KMS-11 (cell line): ENCODE results near the gene RELB.

Source experiments
- H2AFZ ChIP-seq: fragments of 200-600 bp; sonication (generic); 2 replicates; pipeline ENCODE4 v1.6.1; 2016; ENCODE audit warnings: antibody characterized with exemption, mixed run types, low read depth
- H3K27ac ChIP-seq: fragments of 200-600 bp; sonication (generic); 2 replicates; pipeline ENCODE4 v1.6.1; 2016; ENCODE audit warnings: mild to moderate bottlenecking, mixed run types
- H3K27me3 ChIP-seq: fragments of 200-600 bp; sonication (generic); 2 replicates; pipeline ENCODE4 v1.6.1; 2017; ENCODE audit warnings: mild to moderate bottlenecking, low read depth, mixed run types, moderate library complexity; ENCODE audit not compliant: insufficient read depth
- H3K36me3 ChIP-seq: fragments of 200-600 bp; sonication (generic); 2 replicates; pipeline ENCODE4 v1.6.1; 2017; ENCODE audit warnings: mild to moderate bottlenecking, mixed run types; ENCODE audit not compliant: insufficient read depth
- H3K4me1 ChIP-seq: fragments of 200-600 bp; sonication (generic); 2 replicates; pipeline ENCODE4 v1.6.1; 2016; ENCODE audit warnings: mild to moderate bottlenecking, low read depth, mixed run types; ENCODE audit not compliant: poor library complexity, severe bottlenecking
- H3K4me2 ChIP-seq: fragments of 200-600 bp; sonication (generic); 2 replicates; pipeline ENCODE4 v1.7.0; 2016; ENCODE audit warnings: mild to moderate bottlenecking, mixed run types
- H3K4me3 ChIP-seq: fragments of 200-600 bp; sonication (generic); IDR thresholded peaks from 2 replicates; pipeline ENCODE4 v1.6.1; 2017; ENCODE audit warnings: low read depth, low read length, mixed read lengths; ENCODE audit not compliant: insufficient read depth
- H3K79me2 ChIP-seq: fragments of 200-600 bp; sonication (generic); 2 replicates; pipeline ENCODE4 v1.6.1; 2016; ENCODE audit warnings: low read depth, mixed run types; ENCODE audit not compliant: insufficient read depth
- H3K9ac ChIP-seq: fragments of 200-600 bp; sonication (generic); 2 replicates; pipeline ENCODE4 v1.6.1; 2016; ENCODE audit warnings: mild to moderate bottlenecking, mixed run types
- H4K20me1 ChIP-seq: fragments of 200-600 bp; sonication (generic); 2 replicates; pipeline ENCODE4 v1.6.1; 2016; ENCODE audit warnings: mild to moderate bottlenecking, mixed run types; ENCODE audit not compliant: insufficient read depth
- TF ChIP-seq, protein P1 (sequence below): fragments of 200-600 bp; sonication (generic); conservative IDR thresholded peaks from 2 replicates; pipeline ENCODE4 v1.6.1; 2017; ENCODE audit warnings: low read depth, mild to moderate bottlenecking, antibody characterized with exemption, low read length, moderate library complexity, mixed read lengths

Gene RELB

DNA sequence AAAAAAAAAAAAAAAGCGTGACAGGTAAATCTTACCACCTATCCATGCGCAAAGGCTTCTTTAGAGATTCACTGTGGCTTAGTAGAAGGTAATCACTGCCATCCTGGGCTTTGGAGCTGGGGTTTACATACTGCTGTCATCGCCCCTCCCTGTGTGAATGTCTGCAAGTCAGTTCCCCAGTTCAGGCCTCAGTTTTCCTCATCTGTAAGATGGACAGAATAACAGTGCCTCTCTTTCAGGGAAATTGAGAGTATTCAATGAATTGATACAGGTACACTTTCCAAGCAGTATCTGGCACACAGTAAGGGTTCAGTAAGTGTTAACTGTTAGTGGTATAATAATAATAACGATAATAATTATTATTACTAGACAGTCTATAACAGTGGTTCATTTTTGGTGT, 2.2 kb downstream of the RELB start:
- H3K9ac ChIP-seq = no peak overlapping the region
- H3K4me1 ChIP-seq = peaks cover 40% of the 10 kb centered on the region
- no peaks in the 10 kb centered on the region for H4K20me1 ChIP-seq
- TF ChIP-seq, protein P1, sequence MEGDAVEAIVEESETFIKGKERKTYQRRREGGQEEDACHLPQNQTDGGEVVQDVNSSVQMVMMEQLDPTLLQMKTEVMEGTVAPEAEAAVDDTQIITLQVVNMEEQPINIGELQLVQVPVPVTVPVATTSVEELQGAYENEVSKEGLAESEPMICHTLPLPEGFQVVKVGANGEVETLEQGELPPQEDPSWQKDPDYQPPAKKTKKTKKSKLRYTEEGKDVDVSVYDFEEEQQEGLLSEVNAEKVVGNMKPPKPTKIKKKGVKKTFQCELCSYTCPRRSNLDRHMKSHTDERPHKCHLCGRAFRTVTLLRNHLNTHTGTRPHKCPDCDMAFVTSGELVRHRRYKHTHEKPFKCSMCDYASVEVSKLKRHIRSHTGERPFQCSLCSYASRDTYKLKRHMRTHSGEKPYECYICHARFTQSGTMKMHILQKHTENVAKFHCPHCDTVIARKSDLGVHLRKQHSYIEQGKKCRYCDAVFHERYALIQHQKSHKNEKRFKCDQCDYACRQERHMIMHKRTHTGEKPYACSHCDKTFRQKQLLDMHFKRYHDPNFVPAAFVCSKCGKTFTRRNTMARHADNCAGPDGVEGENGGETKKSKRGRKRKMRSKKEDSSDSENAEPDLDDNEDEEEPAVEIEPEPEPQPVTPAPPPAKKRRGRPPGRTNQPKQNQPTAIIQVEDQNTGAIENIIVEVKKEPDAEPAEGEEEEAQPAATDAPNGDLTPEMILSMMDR = no peak
- no peak overlapping the region for H2AFZ ChIP-seq
- no peak overlapping the region for H3K27ac ChIP-seq
- H3K36me3 ChIP-seq = no peaks in the 10 kb centered on the region
- H3K4me2 ChIP-seq = no peak overlapping the region
- H3K27me3 ChIP-seq = no peaks in the 10 kb centered on the region
- H3K4me3 ChIP-seq = no peak overlapping the region
- peaks cover 8% of the 10 kb centered on the region; the same call in 1 of the 2 replicates for H3K79me2 ChIP-seq

DNA sequence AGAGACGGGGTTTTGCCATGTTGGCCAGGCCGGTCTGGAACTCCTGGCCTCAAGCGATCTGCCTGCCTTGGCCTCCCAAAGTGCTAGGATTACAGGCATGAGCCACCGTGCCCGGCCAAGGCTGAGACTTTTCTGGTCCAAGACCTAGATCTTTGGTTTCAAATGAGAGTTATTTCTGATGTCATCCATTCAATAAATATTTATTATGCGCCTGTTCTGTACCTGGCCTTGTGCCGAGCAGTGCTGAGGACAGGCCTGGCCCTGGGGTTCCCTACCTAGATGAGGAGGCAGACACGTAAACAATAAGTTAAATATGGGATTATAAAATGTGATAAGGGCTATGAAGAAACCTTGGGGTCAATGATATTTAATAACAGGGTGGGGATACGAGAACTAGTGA, 4.5 kb downstream of the RELB start:
- Histone ChIP-seq H2AFZ (no peak overlapping the region), H3K4me2 (no peak overlapping the region), H3K4me1 (peaks cover 27% of the 10 kb centered on the region), H4K20me1 (no peaks in the 10 kb centered on the region), H3K9ac (no peak overlapping the region), H3K79me2 (peaks cover 8% of the 10 kb centered on the region; the same call in 1 of the 2 replicates), H3K36me3 (no peaks in the 10 kb centered on the region), H3K4me3 (no peak overlapping the region), H3K27ac (no peak overlapping the region), H3K27me3 (no peaks in the 10 kb centered on the region)
- TF ChIP-seq, protein P1 = no peak

DNA sequence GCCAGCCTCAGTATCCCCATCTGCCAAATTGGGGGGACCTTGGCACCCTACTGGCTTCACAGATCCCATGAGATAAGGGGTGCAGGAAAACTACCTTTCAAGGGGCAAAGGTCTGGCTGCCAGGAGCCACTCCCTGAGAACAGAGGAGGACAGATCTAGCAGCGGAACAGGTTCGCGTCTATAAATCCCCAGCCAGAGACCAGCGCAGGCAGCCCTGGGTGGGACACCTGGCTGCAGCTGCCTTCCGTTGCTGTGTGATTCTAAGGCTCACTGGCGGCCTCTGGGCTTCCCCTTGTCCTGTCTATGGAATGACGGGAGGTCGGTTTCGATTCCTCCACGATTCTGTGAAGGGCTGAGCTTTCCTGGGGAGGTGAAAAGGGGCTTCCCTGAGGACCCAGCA, 7.3 kb downstream of the RELB start:
- H3K4me2 ChIP-seq = no peak overlapping the region
- no peaks in the 10 kb centered on the region for H3K36me3 ChIP-seq
- no peaks in the 10 kb centered on the region for H4K20me1 ChIP-seq
- peaks cover 15% of the 10 kb centered on the region for H3K4me1 ChIP-seq
- no peaks in the 10 kb centered on the region for H3K27me3 ChIP-seq
- TF ChIP-seq, protein P1 = no peak
- H2AFZ ChIP-seq = no peak overlapping the region
- no peaks in the 10 kb centered on the region; the same call in 1 of the 2 replicates for H3K79me2 ChIP-seq
- H3K4me3 ChIP-seq = no peak overlapping the region
- H3K27ac ChIP-seq = no peak overlapping the region
- H3K9ac ChIP-seq = no peak overlapping the region

DNA sequence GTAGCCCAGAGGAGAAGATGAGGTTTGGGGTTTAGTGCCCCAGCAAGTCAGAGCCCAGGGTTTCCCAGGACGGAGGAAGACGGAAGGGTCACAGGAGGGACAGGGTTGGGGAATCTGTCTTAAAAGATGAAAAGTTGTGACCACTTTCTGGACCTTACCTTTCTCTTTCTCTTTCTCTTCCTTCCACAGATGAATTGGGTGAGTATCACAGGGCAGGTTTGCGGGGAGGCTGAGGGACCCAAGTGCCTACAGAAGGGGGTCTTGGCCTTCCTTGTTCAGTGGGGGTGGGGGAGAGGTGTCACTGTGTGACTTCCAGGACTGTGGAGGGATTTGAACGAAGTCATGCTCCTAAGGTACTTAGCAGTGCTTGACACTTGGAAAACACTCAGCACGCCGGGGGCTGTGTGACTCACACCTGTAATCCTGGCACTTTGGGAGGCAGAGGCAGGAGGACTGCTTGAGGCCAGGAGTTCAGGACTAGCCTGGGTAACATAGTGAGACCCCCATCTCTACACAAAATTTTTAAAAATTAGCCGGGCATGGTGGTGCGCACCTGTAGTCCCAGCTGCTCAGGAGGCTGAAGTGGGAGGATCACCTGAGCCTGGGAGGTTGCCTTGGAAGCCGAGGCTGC, 8.5 kb downstream of the RELB start:
- H3K4me3 ChIP-seq = no peak overlapping the region
- no peaks in the 10 kb centered on the region; the same call in 1 of the 2 replicates for H3K79me2 ChIP-seq
- no peaks in the 10 kb centered on the region for H3K27me3 ChIP-seq
- no peaks in the 10 kb centered on the region for H3K36me3 ChIP-seq
- no peak overlapping the region for H3K27ac ChIP-seq
- H3K4me1 ChIP-seq = peaks cover 24% of the 10 kb centered on the region
- TF ChIP-seq, protein P1 = no peak
- no peak overlapping the region for H2AFZ ChIP-seq
- H3K9ac ChIP-seq = no peak overlapping the region
- H3K4me2 ChIP-seq = no peak overlapping the region
- no peaks in the 10 kb centered on the region for H4K20me1 ChIP-seq
